Measurements from ENCODE around the gene CPPED1. TPM values are rescaled to one million over a fixed set of nuclear protein-coding genes. Genes with fewer than 3 reads are reported as not detected.
"Not testable (repeated sequence)": the region's sequence is repeated elsewhere in the genome, so short reads cannot be mapped to it uniquely, and the experiment has no call there.

CPPED1 gene
- total RNA-seq, 1 donor from 2014 or later: 20.1 TPM

DNA sequence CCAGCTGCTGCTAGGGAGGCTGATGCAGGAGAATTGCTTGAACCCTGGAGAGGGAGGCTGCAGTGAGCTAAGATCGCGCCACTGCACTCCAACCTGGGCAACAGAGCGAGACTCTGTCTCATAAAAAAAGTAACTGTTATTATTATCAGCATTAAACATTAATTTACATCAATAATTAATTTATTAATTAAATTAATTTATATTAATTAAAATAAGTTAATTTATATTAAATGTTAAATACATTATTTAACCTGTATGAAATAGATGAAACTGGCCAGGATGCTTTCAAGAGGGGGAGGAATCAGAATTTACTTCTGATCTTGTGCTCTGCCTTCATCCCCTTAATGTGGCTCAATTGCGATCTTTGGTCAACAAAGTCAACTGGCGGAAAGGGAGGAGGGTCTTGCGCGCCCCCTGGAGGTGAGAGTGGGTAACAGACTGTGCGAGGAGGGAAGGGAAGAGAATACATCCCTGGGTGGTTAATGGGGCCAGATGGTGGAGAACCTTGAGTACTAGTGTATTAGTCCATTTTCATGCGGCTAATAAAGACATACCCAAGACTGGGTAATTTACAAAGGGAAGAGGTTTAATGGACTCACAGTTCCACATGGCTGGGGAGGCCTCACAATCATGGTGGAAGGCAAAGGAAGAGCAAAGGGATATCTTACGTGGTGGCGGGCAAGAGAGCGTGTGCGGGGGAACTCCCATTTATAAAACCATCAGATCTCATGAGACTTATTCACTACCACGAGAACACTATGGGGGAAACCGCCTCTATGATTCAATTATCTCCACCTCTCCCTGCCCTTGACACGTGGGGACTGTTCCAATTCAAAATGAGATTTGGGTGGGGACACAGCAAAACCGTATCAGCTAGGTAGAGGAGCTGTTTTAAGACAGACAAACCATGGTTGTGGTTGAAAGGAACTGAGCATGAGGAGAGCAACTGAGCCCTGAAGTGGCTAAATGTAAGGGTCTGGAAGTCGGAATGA lies 15.7 kb upstream of the CPPED1 start:
- no peak overlapping the region for H3K4me3 ChIP-seq
- intact Hi-C loops (cut with DNase I): no loop called here
- H3K27ac ChIP-seq: no peak overlapping the region
- no peaks in the 10 kb centered on the region for H3K27me3 ChIP-seq
- no peaks in the 10 kb centered on the region for H3K9me3 ChIP-seq
- DNase-seq (peak; percentile 87), ATAC-seq (peak; percentile 96)
- peaks cover 6% of the 10 kb centered on the region for H3K4me1 ChIP-seq
- no peaks in the 10 kb centered on the region for H3K36me3 ChIP-seq
- TF ChIP-seq, protein P1, sequence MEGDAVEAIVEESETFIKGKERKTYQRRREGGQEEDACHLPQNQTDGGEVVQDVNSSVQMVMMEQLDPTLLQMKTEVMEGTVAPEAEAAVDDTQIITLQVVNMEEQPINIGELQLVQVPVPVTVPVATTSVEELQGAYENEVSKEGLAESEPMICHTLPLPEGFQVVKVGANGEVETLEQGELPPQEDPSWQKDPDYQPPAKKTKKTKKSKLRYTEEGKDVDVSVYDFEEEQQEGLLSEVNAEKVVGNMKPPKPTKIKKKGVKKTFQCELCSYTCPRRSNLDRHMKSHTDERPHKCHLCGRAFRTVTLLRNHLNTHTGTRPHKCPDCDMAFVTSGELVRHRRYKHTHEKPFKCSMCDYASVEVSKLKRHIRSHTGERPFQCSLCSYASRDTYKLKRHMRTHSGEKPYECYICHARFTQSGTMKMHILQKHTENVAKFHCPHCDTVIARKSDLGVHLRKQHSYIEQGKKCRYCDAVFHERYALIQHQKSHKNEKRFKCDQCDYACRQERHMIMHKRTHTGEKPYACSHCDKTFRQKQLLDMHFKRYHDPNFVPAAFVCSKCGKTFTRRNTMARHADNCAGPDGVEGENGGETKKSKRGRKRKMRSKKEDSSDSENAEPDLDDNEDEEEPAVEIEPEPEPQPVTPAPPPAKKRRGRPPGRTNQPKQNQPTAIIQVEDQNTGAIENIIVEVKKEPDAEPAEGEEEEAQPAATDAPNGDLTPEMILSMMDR (IDR thresholded peaks at IDR 0.05): peak; percentile 90

DNA sequence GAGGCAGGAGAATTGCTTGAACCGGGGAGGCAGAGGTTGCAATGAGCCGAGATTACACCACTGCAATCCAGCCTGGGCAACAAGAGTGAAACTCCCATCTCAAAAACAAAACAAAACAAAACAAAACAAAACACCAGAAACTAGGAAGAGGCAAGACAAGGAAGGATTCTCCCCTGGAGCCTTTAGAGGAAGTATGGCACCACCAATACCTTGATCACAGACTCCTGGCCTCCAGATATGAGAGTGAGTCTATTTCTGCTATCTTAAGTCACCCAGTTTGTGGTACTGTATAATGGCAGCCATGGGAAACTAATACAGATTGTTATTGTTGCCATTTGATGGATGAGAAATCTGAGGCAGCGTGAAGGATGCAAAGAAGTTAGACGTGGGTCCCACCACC lies 14.6 kb upstream of the CPPED1 start:
- ATAC-seq (no peak), DNase-seq (no peak)
- intact Hi-C loops (cut with DNase I): no loop called here
- no peaks in the 10 kb centered on the region for H3K36me3 ChIP-seq
- H3K27me3 ChIP-seq: no peaks in the 10 kb centered on the region
- TF ChIP-seq, protein P1 (IDR thresholded peaks at IDR 0.05): no peak
- no peak overlapping the region for H3K27ac ChIP-seq
- peaks cover 6% of the 10 kb centered on the region for H3K4me1 ChIP-seq
- H3K4me3 ChIP-seq: no peak overlapping the region
- no peaks in the 10 kb centered on the region for H3K9me3 ChIP-seq

DNA sequence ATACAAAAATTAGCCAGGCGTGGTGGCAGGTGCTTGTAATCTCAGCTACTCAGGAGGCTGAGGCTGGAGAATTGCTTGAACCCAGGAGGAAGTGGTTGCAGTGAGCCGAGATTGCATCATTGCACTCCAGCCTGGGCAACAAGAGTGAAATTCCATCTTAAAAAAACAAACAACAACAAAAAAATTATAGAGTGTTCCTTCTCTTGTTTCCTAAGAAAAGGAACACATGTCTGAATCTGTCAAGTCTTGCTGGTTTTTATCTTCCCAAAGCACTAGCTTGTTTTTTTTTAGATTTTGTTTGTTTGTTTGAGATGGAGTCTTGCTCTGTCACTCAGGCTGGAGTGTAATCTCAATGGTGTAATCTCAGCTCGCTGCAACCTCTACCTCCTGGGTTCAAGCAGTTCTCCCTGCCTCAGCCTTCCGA lies 13.1 kb upstream of the CPPED1 start:
- H3K27ac ChIP-seq; H3K9me3 ChIP-seq; H3K4me3 ChIP-seq; H3K27me3 ChIP-seq; DNase-seq; H3K4me1 ChIP-seq; ATAC-seq; H3K36me3 ChIP-seq; intact Hi-C loops (cut with DNase I): not testable (repeated sequence)

DNA sequence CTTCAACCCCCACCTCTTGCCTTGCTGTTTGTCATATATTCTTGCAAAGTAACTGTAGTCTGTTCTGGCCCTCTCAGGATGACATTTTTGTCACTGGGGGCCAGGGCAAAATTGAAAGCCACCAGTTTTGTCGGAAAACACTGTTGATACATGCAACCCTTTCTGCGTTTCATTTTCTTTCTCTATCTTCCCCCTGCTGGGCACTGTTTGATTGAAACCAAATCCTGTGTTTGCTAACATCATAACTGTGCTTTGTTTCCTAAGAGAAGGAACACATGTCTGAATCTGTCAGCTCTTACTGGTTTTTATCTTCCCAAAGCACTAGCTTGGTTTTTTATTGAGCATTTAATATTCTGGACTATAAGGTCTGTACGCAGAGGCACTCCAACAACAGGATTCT lies 11.7 kb upstream of the CPPED1 start:
- intact Hi-C loops (cut with DNase I): no loop called here

DNA sequence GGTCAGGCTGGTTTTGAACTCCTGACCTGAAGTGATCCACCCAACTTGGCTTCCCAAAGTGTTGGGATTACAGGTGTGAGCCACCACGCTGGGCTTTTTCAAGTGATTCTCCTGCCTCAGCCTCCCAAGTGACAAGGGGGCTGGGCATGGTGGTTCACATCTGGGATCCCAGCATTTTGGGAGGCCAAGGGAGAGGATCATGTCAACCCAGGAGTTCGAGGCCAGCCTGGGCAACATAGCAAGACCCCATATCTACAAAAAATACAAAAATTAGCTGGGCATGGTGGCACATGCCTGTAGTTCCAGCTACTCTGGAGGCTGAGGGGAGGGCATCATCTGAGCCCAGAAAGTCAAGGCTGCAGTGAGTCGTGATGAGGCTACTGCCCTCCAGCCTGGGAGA lies 10.0 kb upstream of the CPPED1 start:
- H3K4me3 ChIP-seq; ATAC-seq; H3K4me1 ChIP-seq; H3K9me3 ChIP-seq; DNase-seq; H3K27ac ChIP-seq; H3K36me3 ChIP-seq; intact Hi-C loops (cut with DNase I); H3K27me3 ChIP-seq: not testable (repeated sequence)

More for the DNA sequence above, 11.7 kb upstream of the CPPED1 start:
- H3K4me3 ChIP-seq: no peak overlapping the region
- H3K27ac ChIP-seq: no peak overlapping the region
- no peak for DNase-seq
- H3K36me3 ChIP-seq: no peaks in the 10 kb centered on the region
- peaks cover 6% of the 10 kb centered on the region for H3K4me1 ChIP-seq
- TF ChIP-seq, protein P1 (IDR thresholded peaks at IDR 0.05): no peak
- no peaks in the 10 kb centered on the region for H3K27me3 ChIP-seq
- ATAC-seq: peak; percentile 47
- H3K9me3 ChIP-seq: no peaks in the 10 kb centered on the region

DNA sequence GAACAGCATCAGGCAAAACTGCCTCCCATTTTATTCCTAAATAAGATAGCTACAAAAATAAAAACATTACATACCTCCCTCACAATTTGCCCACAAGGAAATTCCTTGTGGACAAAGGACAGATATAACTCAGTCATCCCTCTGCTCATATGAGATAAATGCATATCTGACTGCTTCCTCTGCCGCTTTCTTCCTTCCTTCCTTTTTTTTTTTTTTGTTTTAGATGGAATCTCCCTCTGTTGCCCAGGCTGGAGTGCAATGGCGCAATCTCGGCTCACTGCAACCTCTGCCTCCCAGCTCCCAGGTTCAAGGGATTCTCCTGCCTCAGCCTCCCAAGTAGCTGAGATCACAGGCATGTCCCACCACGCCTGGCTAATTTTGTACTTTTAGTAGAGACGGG lies 9.6 kb upstream of the CPPED1 start:
- H3K36me3 ChIP-seq; H3K4me3 ChIP-seq; ATAC-seq; H3K27ac ChIP-seq; H3K9me3 ChIP-seq; DNase-seq; H3K27me3 ChIP-seq; H3K4me1 ChIP-seq; intact Hi-C loops (cut with DNase I): not testable (repeated sequence)
